ENCODE data around the gene OSCAR. TPM values are rescaled to one million over a fixed set of nuclear protein-coding genes. Genes with fewer than 3 reads are reported as not detected.

OSCAR gene
- total and polyA plus RNA-seq, 2 of the 13 experiments (the other 11 are each of a cell fraction or from before 2014, with no cell fraction given): 1.9 TPM; not detected in 1

DNA sequence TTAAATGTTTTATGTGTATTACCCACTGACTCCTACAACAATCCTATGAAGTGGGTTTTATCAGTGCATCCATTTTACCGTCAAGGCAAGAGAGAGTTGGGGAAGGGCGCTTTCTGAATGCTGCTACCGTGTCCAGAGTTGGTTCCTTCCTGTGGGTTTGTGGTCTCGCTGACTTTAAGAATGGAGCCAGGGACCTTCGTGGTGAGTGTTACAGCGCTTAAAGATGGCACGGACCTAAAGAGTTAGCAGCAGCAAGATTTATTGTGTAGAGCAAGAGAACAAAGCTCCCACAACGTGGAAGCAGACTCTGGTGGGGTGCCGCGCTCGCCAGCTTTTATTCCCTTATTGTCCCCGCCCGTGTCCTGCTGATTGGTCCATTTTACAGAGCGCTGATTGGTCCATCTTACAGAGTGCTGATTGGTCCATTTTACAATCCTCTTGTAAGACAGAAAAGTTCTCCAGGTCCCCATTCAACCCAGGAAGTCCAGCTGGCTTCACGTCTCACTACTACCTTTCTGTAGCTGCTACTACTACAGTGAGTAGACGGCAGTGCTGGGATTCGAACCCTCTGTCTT, 6.1 kb downstream of the OSCAR start (continued):
- TF ChIP-seq, protein P1, sequence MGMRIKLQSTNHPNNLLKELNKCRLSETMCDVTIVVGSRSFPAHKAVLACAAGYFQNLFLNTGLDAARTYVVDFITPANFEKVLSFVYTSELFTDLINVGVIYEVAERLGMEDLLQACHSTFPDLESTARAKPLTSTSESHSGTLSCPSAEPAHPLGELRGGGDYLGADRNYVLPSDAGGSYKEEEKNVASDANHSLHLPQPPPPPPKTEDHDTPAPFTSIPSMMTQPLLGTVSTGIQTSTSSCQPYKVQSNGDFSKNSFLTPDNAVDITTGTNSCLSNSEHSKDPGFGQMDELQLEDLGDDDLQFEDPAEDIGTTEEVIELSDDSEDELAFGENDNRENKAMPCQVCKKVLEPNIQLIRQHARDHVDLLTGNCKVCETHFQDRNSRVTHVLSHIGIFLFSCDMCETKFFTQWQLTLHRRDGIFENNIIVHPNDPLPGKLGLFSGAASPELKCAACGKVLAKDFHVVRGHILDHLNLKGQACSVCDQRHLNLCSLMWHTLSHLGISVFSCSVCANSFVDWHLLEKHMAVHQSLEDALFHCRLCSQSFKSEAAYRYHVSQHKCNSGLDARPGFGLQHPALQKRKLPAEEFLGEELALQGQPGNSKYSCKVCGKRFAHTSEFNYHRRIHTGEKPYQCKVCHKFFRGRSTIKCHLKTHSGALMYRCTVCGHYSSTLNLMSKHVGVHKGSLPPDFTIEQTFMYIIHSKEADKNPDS (CRISPR knock-in tag; IDR thresholded peaks at IDR 0.05): no peak
- no peak for TF ChIP-seq ZNF558 (CRISPR knock-in tag; IDR thresholded peaks at IDR 0.05; ENCODE audit: borderline replicate concordance)
- TF ChIP-seq, protein P2, sequence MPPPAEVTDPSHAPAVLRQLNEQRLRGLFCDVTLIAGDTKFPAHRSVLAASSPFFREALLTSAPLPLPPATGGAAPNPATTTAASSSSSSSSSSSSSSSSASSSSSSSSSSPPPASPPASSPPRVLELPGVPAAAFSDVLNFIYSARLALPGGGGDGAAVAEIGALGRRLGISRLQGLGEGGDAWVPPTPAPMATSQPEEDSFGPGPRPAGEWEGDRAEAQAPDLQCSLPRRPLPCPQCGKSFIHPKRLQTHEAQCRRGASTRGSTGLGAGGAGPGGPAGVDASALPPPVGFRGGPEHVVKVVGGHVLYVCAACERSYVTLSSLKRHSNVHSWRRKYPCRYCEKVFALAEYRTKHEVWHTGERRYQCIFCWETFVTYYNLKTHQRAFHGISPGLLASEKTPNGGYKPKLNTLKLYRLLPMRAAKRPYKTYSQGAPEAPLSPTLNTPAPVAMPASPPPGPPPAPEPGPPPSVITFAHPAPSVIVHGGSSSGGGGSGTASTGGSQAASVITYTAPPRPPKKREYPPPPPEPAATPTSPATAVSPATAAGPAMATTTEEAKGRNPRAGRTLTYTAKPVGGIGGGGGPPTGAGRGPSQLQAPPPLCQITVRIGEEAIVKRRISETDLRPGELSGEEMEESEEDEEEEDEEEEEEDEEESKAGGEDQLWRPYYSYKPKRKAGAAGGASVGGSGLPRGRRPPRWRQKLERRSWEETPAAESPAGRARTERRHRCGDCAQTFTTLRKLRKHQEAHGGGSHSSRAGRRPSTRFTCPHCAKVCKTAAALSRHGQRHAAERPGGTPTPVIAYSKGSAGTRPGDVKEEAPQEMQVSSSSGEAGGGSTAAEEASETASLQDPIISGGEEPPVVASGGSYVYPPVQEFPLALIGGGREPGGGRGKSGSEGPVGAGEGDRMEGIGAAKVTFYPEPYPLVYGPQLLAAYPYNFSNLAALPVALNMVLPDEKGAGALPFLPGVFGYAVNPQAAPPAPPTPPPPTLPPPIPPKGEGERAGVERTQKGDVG (CRISPR knock-in tag; IDR thresholded peaks at IDR 0.05; ENCODE audit: borderline replicate concordance): no peak
- TF ChIP-seq NRL (CRISPR knock-in tag; IDR thresholded peaks at IDR 0.05; ENCODE audit: borderline replicate concordance): no peak

DNA sequence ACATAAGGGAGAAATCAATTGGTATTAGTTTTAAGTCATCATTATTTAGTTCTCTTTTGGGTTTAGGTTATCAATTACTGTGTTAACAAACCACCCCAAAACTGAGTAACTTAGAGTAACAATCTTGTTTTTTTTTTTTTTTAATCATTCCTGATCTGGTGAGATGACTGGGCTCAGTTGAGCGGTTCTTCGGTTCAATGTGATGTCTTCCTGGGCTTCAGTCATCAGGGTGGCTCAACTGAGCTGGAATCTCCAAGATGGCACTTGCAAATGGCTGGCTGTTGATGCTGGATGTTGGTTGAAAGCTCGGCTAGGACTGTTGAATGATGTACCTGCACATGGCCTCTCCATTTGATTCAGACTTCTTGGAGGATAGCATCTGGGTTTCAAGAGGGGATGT, 16.2 kb downstream of the OSCAR start:
- POLR2A ChIA-PET: no interaction called here
- WGBS (ENCODE audit: low lambda C conversion rate): 14% methylated on average over 3 of the region's 3 CpGs

More for the DNA sequence above, 16.2 kb downstream of the OSCAR start:
- DNase-seq (ENCODE audit: low spot score) (no peak), ATAC-seq (no peak), FAIRE-seq (no peak)
- no TSS peak for BruUV-seq (replicated peaks)
- no peaks in the 10 kb centered on the region for H3K36me3 ChIP-seq (replicated peaks in 1 of 2; ENCODE audit: control insufficient read depth in 1 of 2, insufficient read depth in 2 of 2, low read length in 2 of 2)
- H3K27me3 ChIP-seq (ENCODE audit: control insufficient read depth in 1 of 2, insufficient read depth in 2 of 2, low read length in 2 of 2): no peaks in the 10 kb centered on the region
- in situ Hi-C loops (cut with HindIII; ENCODE audit: extremely low pct_ligation_motif_present, low pct_unique_long_range_greater_than_20kb) (no loop called here), intact Hi-C loops (cut with micrococcal nuclease; ENCODE audit: unreplicated experiment) (no loop called here)
- H3K4me2 ChIP-seq (ENCODE audit: low read depth, low read length): no peak overlapping the region
- CTCF ChIA-PET (ENCODE audit: low intra/inter-chr PET ratio, low total read pairs): no interaction called here
- no peaks in the 10 kb centered on the region for H4K20me1 ChIP-seq (ENCODE audit: insufficient read depth, low read length)
- no peaks in the 10 kb centered on the region for H3K4me1 ChIP-seq (ENCODE audit: insufficient read depth, low read length)
- H3K9ac ChIP-seq (ENCODE audit: insufficient read depth, low read depth, low read length): no peak overlapping the region
- H3K9me3 ChIP-seq (ENCODE audit: low read length): peaks cover 10% of the 10 kb centered on the region
- no peaks in the 10 kb centered on the region for H3K79me2 ChIP-seq (ENCODE audit: insufficient read depth, low read length)
- no peak overlapping the region for H3K27ac ChIP-seq (ENCODE audit: extremely low read length, insufficient read depth, low read length)
- H3K4me3 ChIP-seq (replicated peaks in 1 of 3; ENCODE audit: insufficient read depth in 1 of 3, low read depth in 2 of 3, low read length in 3 of 3): no peak overlapping the region
- H2AFZ ChIP-seq (ENCODE audit: low read length): no peak overlapping the region
- TF ChIP-seq PRPF4 (IDR thresholded peaks at IDR 0.05; ENCODE audit: low read depth, low read length, poor library complexity, severe bottlenecking) (no peak), ZC3H13 (CRISPR knock-in tag; IDR thresholded peaks at IDR 0.05) (no peak), TOPORS (CRISPR knock-in tag; IDR thresholded peaks at IDR 0.05) (no peak), KAT8 (CRISPR knock-in tag; IDR thresholded peaks at IDR 0.05) (no peak), ZNF331 (CRISPR knock-in tag; IDR thresholded peaks at IDR 0.05) (peak; percentile 95), HES4 (CRISPR knock-in tag; IDR thresholded peaks at IDR 0.05; ENCODE audit: borderline replicate concordance) (no peak)
- TF ChIP-seq, protein P3, sequence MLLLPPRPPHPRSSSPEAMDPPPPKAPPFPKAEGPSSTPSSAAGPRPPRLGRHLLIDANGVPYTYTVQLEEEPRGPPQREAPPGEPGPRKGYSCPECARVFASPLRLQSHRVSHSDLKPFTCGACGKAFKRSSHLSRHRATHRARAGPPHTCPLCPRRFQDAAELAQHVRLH (CRISPR knock-in tag; IDR thresholded peaks at IDR 0.05; ENCODE audit: borderline replicate concordance, low read depth): no peak
